A549 treated with AZD2906 at 1 μM for 4 hours (cell line): Measurements from ENCODE around the gene REG3G. TPM values are rescaled to one million over a fixed set of nuclear protein-coding genes. Genes with fewer than 3 reads are reported as not detected.

Source experiments
- total RNA-seq: library from RNA; stranded (reverse); fragments of 200-300 nt; extraction: Qiagen RNA extraction; gene quantifications from 5 replicates; pipeline ENCODE4 v1.2.3, GENCODE V29; 2022

REG3G gene
- not detected in 5 replicates for total RNA-seq

DNA sequence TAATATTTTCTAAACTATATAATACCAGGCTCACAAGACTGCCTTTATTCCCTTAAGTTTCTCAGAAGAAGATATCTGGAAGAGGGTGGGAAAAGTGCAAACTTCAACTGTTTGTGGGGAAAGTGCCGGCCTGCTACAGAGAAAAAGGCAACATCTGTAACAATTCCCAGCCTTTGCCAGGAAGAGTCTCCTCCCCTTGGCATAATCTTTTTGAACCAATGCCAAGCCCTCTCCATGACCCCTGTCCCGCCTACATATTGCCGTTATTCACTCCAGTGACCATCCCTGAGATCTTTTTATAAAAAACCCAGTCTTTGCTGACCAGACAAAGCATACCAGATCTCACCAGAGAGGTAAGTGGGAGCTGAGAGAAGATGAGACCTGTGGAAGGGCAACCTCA, at the start of gene REG3G:
Gene REG3G, plus strand, starts transcription at position 282 of the 400 bp plus-strand sequence. CDS start 392 bp downstream, outside the sequence.

Other genes starting within 250 kb of the REG3G start
- not detected in 5 replicates for gene REG1B, start 62.3 kb downstream of the REG3G start, total RNA-seq
- gene REG1A, start 94.8 kb downstream of the REG3G start, total RNA-seq = not detected in 5 replicates
- not detected in 5 replicates for gene REG3A, start 134.1 kb downstream of the REG3G start, total RNA-seq